DOHH2 (cell line): ENCODE results near the gene FCHSD2.

Experiments
- H3F3A ChIP-seq: fragments of 200-600 bp; sonication (generic), shearing (Covaris generic); 2 replicates; pipeline ENCODE4 v1.6.0; 2016; ENCODE audit warnings: antibody characterized with exemption, mild to moderate bottlenecking; ENCODE audit not compliant: control insufficient read depth, insufficient read depth
- H3K27ac ChIP-seq: fragments of 200-600 bp; sonication (generic); 2 replicates; pipeline ENCODE4 v1.5.1; 2014; ENCODE audit warnings: low read depth, mild to moderate bottlenecking, low read length, moderate library complexity
- H3K27me3 ChIP-seq: fragments of 200-600 bp; sonication (generic); 2 replicates; pipeline ENCODE4 v1.6.1; 2014; ENCODE audit warnings: mild to moderate bottlenecking, low read length, mixed read lengths; ENCODE audit not compliant: control insufficient read depth
- H3K36me3 ChIP-seq: fragments of 200-600 bp; sonication (generic); 2 replicates; pipeline ENCODE4 v1.6.1; 2014; ENCODE audit warnings: mild to moderate bottlenecking, low read length, moderate library complexity, mixed read lengths; ENCODE audit not compliant: control insufficient read depth
- H3K4me1 ChIP-seq: fragments of 200-600 bp; sonication (generic); 2 replicates; pipeline ENCODE4 v1.6.1; 2014; ENCODE audit warnings: mild to moderate bottlenecking, low read length, mixed read lengths; ENCODE audit not compliant: control insufficient read depth
- H3K4me2 ChIP-seq: fragments of 200-600 bp; sonication (generic); 2 replicates; pipeline ENCODE4 v1.6.0; 2014; ENCODE audit warnings: mild to moderate bottlenecking, low read length, moderate library complexity
- H3K4me3 ChIP-seq: fragments of 200-600 bp; sonication (generic); 2 replicates; pipeline ENCODE4 v1.5.1; 2014; ENCODE audit warnings: mild to moderate bottlenecking, low read length, mixed read lengths
- H3K79me2 ChIP-seq: fragments of 200-600 bp; sonication (generic); 2 replicates; pipeline ENCODE4 v1.6.1; 2014; ENCODE audit warnings: mild to moderate bottlenecking, low read length, mixed read lengths; ENCODE audit not compliant: control insufficient read depth
- H3K9me2 ChIP-seq: fragments of 200-600 bp; sonication (generic); replicated peaks from 2 replicates; pipeline ENCODE4 v1.6.1; 2014; ENCODE audit warnings: mild to moderate bottlenecking, low read length, mixed read lengths; ENCODE audit not compliant: control insufficient read depth
- H3K9me3 ChIP-seq: fragments of 200-600 bp; sonication (generic); 2 replicates; pipeline ENCODE4 v1.6.1; 2014; ENCODE audit warnings: antibody characterized with exemption, low read length, mixed read lengths; ENCODE audit not compliant: control insufficient read depth, insufficient read depth
- H4K20me1 ChIP-seq: fragments of 200-600 bp; sonication (generic); 2 replicates; pipeline ENCODE4 v1.6.0; 2014; ENCODE audit warnings: low read depth, mild to moderate bottlenecking, antibody characterized with exemption, low read length, moderate library complexity; ENCODE audit not compliant: control insufficient read depth, insufficient read depth
- EZH2phosphoT487 ChIP-seq: fragments of 200-600 bp; sonication (generic); IDR thresholded peaks from 2 replicates; pipeline ENCODE4 v1.6.1; 2017; ENCODE audit warnings: borderline replicate concordance, mild to moderate bottlenecking, antibody characterized with exemption, low read length, moderate library complexity, mixed read lengths
- TF ChIP-seq, protein P1 (sequence below): fragments of 200-600 bp; sonication (generic); IDR thresholded peaks from one replicate; pipeline ENCODE4 v1.5.1; 2014; ENCODE audit warnings: antibody characterized with exemption, mild to moderate bottlenecking, low read depth, low read length; ENCODE audit not compliant: poor library complexity, severe bottlenecking

Gene FCHSD2

DNA sequence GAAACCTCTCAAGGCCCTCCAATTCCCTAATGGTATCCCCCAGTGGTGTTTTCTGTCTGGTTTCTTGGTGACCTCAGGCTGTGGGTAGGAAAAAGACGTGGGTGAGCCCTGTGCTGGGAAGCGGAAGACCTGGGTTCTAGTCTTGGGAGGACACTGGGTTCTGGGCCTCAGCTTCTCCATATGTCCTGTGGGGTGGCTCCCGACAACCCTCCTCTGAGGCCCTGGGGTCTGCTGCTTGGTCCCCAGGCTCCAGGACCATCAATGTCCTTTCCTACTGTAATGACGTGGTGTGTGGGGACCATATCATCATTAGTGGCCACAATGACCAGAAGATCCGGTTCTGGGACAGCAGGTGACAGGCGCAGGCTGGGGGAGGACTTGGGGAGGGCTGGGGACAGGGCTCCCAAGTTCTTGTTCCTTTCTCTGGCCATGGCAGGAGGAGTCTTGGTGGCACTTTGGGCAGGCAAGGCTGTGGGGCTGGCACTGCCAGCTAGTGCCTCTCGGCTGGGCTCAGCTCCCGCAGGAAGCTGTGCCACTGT is 315.1 kb downstream of the FCHSD2 start:
- Histone ChIP-seq H4K20me1 (no peaks in the 10 kb centered on the region), H3K4me1 (peaks cover 27% of the 10 kb centered on the region), H3K36me3 (peaks cover 89% of the 10 kb centered on the region), H3K27ac (no peak overlapping the region), H3K9me2 (no peaks in the 10 kb centered on the region), H3K9me3 (no peaks in the 10 kb centered on the region), H3K4me3 (no peak overlapping the region), H3K4me2 (no peak overlapping the region), H3K27me3 (no peaks in the 10 kb centered on the region), H3K79me2 (peaks cover 6% of the 10 kb centered on the region; the same call in 1 of the 2 replicates), H3F3A (peaks cover 15% of the 10 kb centered on the region)
- TF ChIP-seq EZH2phosphoT487 = no peak
- TF ChIP-seq, protein P1, sequence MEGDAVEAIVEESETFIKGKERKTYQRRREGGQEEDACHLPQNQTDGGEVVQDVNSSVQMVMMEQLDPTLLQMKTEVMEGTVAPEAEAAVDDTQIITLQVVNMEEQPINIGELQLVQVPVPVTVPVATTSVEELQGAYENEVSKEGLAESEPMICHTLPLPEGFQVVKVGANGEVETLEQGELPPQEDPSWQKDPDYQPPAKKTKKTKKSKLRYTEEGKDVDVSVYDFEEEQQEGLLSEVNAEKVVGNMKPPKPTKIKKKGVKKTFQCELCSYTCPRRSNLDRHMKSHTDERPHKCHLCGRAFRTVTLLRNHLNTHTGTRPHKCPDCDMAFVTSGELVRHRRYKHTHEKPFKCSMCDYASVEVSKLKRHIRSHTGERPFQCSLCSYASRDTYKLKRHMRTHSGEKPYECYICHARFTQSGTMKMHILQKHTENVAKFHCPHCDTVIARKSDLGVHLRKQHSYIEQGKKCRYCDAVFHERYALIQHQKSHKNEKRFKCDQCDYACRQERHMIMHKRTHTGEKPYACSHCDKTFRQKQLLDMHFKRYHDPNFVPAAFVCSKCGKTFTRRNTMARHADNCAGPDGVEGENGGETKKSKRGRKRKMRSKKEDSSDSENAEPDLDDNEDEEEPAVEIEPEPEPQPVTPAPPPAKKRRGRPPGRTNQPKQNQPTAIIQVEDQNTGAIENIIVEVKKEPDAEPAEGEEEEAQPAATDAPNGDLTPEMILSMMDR = no peak

DNA sequence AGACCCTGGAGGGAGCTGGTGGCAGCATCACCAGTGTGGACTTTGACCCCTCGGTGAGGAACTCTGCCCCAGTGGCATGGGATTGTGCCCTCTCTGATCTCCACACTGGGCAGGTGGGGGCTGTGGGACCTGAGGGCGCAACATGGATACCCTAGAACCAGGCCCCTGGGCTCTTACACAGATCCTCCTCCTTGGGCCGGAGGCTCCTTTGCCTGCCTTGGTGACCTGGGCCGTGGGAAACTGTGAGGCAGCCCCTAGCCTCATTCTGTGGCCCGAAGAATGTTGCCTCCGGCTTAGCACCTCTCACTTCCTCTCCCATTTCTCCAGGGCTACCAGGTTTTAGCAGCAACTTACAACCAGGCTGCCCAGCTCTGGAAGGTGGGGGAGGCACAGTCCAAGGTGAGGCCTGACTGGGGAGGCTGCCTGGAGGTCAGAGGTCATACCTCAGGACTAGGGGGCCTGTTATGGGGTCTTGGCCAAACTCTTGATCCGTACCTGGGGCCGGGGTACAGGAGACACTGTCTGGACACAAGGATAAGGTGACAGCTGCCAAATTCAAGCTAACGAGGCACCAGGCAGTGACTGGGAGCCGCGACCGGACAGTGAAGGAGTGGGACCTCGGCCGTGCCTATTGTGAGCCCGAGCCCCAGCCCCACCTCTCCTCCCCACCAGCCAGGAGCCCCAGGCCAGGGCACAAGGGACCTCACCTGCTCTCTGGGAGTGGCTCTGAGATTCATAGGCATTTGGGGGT is 315.8 kb downstream of the FCHSD2 start:
- peaks cover 87% of the 10 kb centered on the region for H3K36me3 ChIP-seq
- no peak overlapping the region for H3K4me3 ChIP-seq
- H3K27ac ChIP-seq = no peak overlapping the region
- H3K4me2 ChIP-seq = no peak overlapping the region
- H4K20me1 ChIP-seq = no peaks in the 10 kb centered on the region
- H3K4me1 ChIP-seq = peaks cover 34% of the 10 kb centered on the region
- no peak for TF ChIP-seq EZH2phosphoT487
- TF ChIP-seq, protein P1 = no peak
- peaks cover 6% of the 10 kb centered on the region; the same call in 1 of the 2 replicates for H3K79me2 ChIP-seq
- no peaks in the 10 kb centered on the region for H3K27me3 ChIP-seq
- peaks cover 12% of the 10 kb centered on the region for H3F3A ChIP-seq
- H3K9me2 ChIP-seq = no peaks in the 10 kb centered on the region
- no peaks in the 10 kb centered on the region for H3K9me3 ChIP-seq

DNA sequence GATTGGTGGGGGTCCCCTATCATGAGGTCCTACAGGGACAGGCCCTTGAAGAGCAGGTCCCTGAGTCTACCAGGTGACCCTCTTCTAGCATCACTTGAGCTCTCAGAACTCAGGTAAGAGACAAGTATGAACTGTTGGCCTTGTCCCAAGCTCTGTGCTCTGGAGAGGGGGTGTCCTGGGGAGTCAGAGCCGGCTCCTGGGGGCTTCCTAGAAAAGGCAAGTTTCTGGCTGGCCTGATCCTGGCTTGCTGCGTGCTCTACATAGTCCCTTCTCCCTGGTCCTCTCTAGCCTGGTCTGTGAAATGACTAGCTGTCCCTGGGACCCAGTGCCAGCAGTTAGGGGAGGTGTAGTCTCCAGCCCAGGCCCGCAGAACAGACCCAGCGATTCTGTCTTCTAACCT is 316.5 kb downstream of the FCHSD2 start:
- Histone ChIP-seq H3K4me3 (no peak overlapping the region), H3K36me3 (peaks cover 87% of the 10 kb centered on the region), H3K9me2 (no peaks in the 10 kb centered on the region), H3K4me1 (peaks cover 38% of the 10 kb centered on the region), H3K79me2 (peaks cover 6% of the 10 kb centered on the region; the same call in 1 of the 2 replicates), H4K20me1 (no peaks in the 10 kb centered on the region), H3F3A (peaks cover 11% of the 10 kb centered on the region), H3K27ac (no peak overlapping the region), H3K9me3 (no peaks in the 10 kb centered on the region), H3K27me3 (no peaks in the 10 kb centered on the region), H3K4me2 (no peak overlapping the region)
- TF ChIP-seq, protein P1 = no peak
- TF ChIP-seq EZH2phosphoT487 = no peak
